Adrenal gland (tissue), 5 donors: ENCODE measurements around the gene BNIP1.

Experiments
- CTCF ChIP-seq, 6 experiments: fragments of 450-650 bp in 4 of 6; fragments of 200-600 bp in 2 of 6; sonication (generic) in 1 of 6; IDR thresholded peaks; 1 replicate in 5 of 6; 2 replicates in 1 of 6; pipeline versions ENCODE4 v1.5.1 to v1.8.0; 2016 to 2021; ENCODE audit warnings: antibody characterized with exemption in 6 of 6, mild to moderate bottlenecking in 2 of 6, moderate library complexity in 1 of 6
- POLR2A ChIP-seq, 2 donors: fragments of 450-650 bp; IDR thresholded peaks; one replicate each; pipeline ENCODE4 v1.6.1; 2017; ENCODE audit warnings: antibody characterized with exemption in 2 of 2, mild to moderate bottlenecking in 2 of 2, moderate library complexity in 1 of 2
- donor health status: DM: no; HTN: no; CAD: no.

GRCh38 chr5:173098787-173099186 is 45.5 kb upstream of the BNIP1 start:
- no peak for TF ChIP-seq CTCF (IDR thresholded peaks at IDR 0.05)
- no peak for TF ChIP-seq POLR2A (IDR thresholded peaks at IDR 0.05)
